HEK293T (cell line): ENCODE measurements around the gene RAB8B.

Source experiments
- ARNT ChIP-seq: fragments of 450-650 bp; IDR thresholded peaks from 2 replicates; pipeline ENCODE4 v1.6.1; 2017; ENCODE audit warnings: mild to moderate bottlenecking
- FOXK2 ChIP-seq: fragments of 450-650 bp; IDR thresholded peaks from 2 replicates; pipeline ENCODE4 v1.6.1; 2016; ENCODE audit warnings: mild to moderate bottlenecking
- FOXM1 ChIP-seq: fragments of 450-650 bp; IDR thresholded peaks from 2 replicates; pipeline ENCODE4 v1.6.1; 2017; ENCODE audit warnings: mild to moderate bottlenecking, borderline replicate concordance
- NFRKB ChIP-seq: fragments of 450-650 bp; IDR thresholded peaks from 2 replicates; pipeline ENCODE4 v1.6.1; 2016; ENCODE audit warnings: mild to moderate bottlenecking, moderate library complexity
- SP1 ChIP-seq: fragments of 450-650 bp; IDR thresholded peaks from 2 replicates; pipeline ENCODE4 v1.6.1; 2017

DNA sequence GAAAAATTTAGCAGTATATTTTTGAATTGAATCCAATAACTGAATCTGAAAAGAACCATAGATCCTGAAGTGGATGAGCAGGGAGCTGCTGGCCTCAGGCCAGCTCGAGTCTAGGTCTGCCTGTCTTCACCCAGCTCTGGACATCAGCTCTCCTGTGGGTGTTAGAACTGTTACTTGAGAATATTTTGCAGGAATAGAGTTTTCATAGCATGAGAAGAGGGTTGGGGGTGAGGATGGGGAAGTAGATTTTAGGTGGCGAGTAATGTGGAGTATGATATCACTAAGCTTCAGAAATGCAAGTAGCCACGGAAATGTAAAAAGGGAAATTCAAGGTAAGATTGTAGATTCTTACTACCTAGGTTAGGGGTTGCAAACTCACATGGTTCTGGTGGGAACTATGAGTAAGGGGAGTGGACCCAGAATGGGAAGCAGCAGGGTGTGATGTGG lies 6.2 kb downstream of the RAB8B start:
- TF ChIP-seq FOXM1, result no peak
- TF ChIP-seq SP1, result no peak
- no peak for TF ChIP-seq FOXK2
- no peak for TF ChIP-seq NFRKB
- TF ChIP-seq ARNT, result no peak
